Lower lobe of right lung (tissue), 2 donors: Measurements from ENCODE around the gene BACH2. TPM values are rescaled to one million over a fixed set of nuclear protein-coding genes. Genes with fewer than 3 reads are reported as not detected.

Experiments
- ATAC-seq, 2 donors: fragments of 200-7000 bp; cut with Tn5 transposase; one replicate each; pipeline ENCODE4 v1.9.1; 2020 to 2022; ENCODE audit warnings: mild to moderate bottlenecking in 2 of 2, moderate library complexity in 2 of 2
- DNase-seq: peaks from one replicate; pipeline ENCODE4 v3.0.0-alpha.2; 2020
- H3K27ac ChIP-seq: fragments of 200-600 bp; one replicate; pipeline ENCODE4 v1.8.0; 2022
- H3K27me3 ChIP-seq: fragments of 200-600 bp; one replicate; pipeline ENCODE4 v1.8.0; 2022; ENCODE audit warnings: low read depth
- H3K36me3 ChIP-seq: fragments of 200-600 bp; one replicate; pipeline ENCODE4 v1.8.0; 2022; ENCODE audit warnings: mild to moderate bottlenecking
- H3K4me1 ChIP-seq: fragments of 200-600 bp; one replicate; pipeline ENCODE4 v1.8.0; 2022
- H3K4me3 ChIP-seq: fragments of 200-600 bp; one replicate; pipeline ENCODE4 v1.8.0; 2022; ENCODE audit warnings: mild to moderate bottlenecking
- H3K9me3 ChIP-seq: fragments of 200-600 bp; one replicate; pipeline ENCODE4 v1.8.0; 2022
- intact Hi-C: fragments of 100-400 bp; cut with DNase I; formaldehyde crosslinking; loops from one replicate; pipeline ENCODE4 v1.11.0; 2022
- total RNA-seq: library from RNA; stranded (reverse); fragmentation: NEBNext Ultra II Directional; extraction: Animal tissue kit (Norgen Biotek cat#: 25700); gene quantifications from one replicate; pipeline ENCODE4 v1.2.1, GENCODE V29; 2021
- TF ChIP-seq, protein P1 (sequence below): fragments of 200-600 bp; IDR thresholded peaks from one replicate; pipeline ENCODE4 v1.8.0; 2022; ENCODE audit warnings: antibody characterized with exemption, mild to moderate bottlenecking
- donor health status: DM: no; HTN: yes; CAD: no; lungs with severe emphysema.

The BACH2 gene
- total RNA-seq, 1 donor from 2014 or later: 6.3 TPM

DNA sequence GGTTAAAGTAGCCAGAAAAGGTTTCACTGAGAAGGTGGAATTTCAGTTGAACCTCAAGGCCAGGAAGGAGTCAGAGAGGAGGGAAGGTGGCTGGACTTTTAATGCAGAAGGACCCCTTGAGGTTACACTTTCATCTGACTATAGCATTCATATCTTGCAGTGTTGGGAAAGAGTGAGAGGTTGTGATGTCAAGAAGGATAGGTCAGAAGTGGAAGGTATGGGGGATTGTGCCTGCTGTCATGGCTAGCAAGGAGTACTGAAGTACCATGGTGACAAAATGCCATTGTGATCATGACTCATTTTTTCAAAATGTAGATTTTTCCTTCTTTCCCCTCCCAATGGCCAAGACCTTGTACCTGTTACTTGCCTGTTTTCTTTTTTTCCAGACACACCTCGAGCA, 5.2 kb upstream of the BACH2 start:
- Histone ChIP-seq H3K27ac (no peak overlapping the region), H3K4me1 (no peaks in the 10 kb centered on the region), H3K36me3 (no peaks in the 10 kb centered on the region), H3K9me3 (no peaks in the 10 kb centered on the region), H3K4me3 (no peak overlapping the region), H3K27me3 (no peaks in the 10 kb centered on the region)
- DNase-seq (no peak), ATAC-seq (no peak)
- TF ChIP-seq, protein P1, sequence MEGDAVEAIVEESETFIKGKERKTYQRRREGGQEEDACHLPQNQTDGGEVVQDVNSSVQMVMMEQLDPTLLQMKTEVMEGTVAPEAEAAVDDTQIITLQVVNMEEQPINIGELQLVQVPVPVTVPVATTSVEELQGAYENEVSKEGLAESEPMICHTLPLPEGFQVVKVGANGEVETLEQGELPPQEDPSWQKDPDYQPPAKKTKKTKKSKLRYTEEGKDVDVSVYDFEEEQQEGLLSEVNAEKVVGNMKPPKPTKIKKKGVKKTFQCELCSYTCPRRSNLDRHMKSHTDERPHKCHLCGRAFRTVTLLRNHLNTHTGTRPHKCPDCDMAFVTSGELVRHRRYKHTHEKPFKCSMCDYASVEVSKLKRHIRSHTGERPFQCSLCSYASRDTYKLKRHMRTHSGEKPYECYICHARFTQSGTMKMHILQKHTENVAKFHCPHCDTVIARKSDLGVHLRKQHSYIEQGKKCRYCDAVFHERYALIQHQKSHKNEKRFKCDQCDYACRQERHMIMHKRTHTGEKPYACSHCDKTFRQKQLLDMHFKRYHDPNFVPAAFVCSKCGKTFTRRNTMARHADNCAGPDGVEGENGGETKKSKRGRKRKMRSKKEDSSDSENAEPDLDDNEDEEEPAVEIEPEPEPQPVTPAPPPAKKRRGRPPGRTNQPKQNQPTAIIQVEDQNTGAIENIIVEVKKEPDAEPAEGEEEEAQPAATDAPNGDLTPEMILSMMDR: no peak
- intact Hi-C loops: no loop called here

DNA sequence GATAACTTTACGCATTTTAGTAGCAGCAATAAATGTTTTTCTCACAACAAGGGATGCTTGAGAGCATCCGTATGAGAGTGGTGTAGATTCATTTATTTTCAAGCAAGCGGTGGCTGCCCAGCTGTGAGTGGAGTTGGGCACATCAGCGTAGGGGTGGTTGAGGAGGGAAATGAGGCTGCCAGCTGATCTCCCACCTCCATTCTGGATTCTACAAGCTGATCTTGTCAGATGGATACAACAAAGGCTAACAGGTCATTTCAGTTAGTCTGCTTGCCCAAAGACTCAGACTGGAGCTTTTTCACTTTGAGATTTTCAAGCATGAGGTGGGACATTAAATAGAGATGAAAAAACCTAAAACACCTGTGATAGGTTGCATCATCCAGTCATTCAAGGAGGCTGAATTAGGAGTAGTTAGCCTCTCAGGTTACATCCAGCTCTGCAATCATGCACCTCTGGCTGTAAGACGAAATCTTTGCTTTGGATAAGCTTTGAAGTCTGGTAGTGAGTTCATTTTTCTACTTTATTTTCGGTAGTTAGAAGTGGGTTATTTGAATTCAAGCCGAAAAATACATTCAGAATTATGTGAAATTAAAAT, 1.9 kb upstream of the BACH2 start:
- peaks cover 13% of the 10 kb centered on the region for H3K27me3 ChIP-seq
- TF ChIP-seq, protein P1: no peak
- peaks cover 17% of the 10 kb centered on the region for H3K4me1 ChIP-seq
- intact Hi-C loops: no loop called here
- H3K4me3 ChIP-seq: no peak overlapping the region
- no peak for DNase-seq
- ATAC-seq: no peak
- H3K27ac ChIP-seq: no peak overlapping the region
- H3K36me3 ChIP-seq: no peaks in the 10 kb centered on the region
- H3K9me3 ChIP-seq: no peaks in the 10 kb centered on the region

DNA sequence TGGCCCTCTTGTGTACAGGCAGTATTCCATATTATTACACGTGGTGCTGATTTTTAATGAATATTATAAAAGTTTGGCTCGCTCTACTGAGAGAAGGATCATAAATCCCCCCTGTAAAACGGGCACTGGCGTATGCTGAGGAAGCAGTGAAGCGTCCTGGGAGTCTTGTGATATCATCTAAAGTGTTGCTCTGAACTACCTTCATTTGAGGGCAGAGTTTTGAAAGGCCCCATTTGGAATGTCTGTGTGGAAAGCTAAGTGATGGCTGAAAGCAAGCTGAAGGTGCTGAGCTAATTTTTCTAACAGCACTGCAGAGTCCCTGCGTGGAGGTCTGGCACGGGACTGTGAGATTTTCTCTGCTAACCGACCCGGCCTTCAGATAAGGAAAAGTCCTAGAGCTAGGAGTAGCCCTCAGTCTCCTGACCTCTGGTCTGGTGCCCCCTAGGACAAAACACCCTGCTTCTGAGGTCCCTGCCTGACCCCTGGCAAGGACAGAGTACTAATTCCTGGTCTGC, 1.3 kb upstream of the BACH2 start:
- TF ChIP-seq, protein P1: no peak
- Histone ChIP-seq H3K36me3 (no peaks in the 10 kb centered on the region), H3K4me3 (no peak overlapping the region), H3K4me1 (peaks cover 17% of the 10 kb centered on the region), H3K9me3 (no peaks in the 10 kb centered on the region), H3K27me3 (peaks cover 13% of the 10 kb centered on the region), H3K27ac (no peak overlapping the region)
- no peak for DNase-seq
- intact Hi-C loops: no loop called here
- ATAC-seq: no peak

DNA sequence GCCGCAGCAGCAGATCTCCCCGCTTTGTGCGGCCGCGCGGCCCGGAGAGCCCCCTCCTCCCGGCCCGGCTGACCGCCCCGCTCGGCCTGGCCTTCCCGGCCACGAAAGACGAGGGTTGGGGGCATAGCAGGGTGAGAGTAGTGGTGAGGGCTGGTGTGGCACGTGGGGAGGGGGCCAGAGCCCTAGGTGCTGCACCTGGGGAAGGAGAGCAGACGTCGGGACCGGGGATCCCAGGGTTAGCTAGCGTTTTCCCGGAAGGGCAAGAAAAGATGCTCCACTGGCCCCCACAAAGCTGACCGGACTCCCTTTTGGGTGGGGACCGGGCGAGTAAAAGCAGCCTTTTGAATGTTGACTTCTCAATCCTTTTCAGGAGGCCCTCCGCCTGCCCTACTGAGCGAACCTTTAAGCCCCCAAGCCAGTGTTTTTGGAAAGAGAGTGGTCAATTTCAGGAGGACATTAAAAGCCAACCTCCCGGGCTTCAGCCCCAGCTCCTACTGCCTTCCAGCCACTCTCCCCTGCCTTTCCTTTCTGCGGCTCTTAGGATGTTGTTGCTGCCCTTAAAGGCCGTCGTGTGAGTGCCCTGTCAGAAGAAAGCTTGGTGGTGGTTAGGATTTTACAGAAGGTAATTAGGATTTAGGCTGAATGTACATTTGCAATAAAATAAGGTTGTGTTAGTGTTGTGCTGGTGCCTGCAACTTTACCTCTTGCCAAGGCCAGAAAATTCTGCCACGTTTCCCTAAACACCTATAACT, 648 bp upstream of the BACH2 start:
- H3K4me1 ChIP-seq: peaks cover 17% of the 10 kb centered on the region
- intact Hi-C loops: no loop called here
- H3K9me3 ChIP-seq: no peaks in the 10 kb centered on the region
- TF ChIP-seq, protein P1: no peak
- peak in 1 of 2 donors; percentile 9 for ATAC-seq
- peak overlapping the region; percentile 66 for H3K4me3 ChIP-seq
- peaks cover 13% of the 10 kb centered on the region for H3K27me3 ChIP-seq
- H3K36me3 ChIP-seq: no peaks in the 10 kb centered on the region
- DNase-seq: no peak
- H3K27ac ChIP-seq: peak overlapping the region; percentile 82

DNA sequence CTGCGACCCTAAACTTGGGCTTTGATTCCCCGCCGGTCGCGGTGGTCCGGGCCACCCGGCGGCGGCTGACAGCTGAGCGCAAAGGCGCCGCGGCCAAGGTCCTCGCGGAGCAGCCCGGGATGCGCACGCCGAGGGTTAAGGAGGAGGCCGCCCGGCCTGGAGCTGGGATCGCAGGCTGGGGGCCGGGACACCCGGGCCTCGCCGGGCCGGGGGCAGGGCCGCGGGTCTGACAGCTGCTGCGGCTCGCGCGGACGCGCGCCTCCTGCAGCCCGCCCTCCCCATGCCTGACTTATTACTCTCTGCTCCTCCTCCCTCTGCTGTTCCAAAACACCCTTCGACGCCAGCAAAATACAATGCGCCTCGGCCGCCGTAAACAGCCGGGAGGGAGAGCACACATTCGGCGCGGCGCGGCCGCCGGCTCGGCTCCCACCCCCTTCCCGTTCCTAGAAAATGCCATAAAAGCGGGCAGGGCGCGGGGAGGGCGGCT, 746 bp downstream of the BACH2 start:
- ATAC-seq: peak; percentile 73 to 81
- Histone ChIP-seq H3K4me3 (peak overlapping the region; percentile 66), H3K27ac (peak overlapping the region; percentile 82), H3K4me1 (peaks cover 17% of the 10 kb centered on the region), H3K9me3 (no peaks in the 10 kb centered on the region), H3K27me3 (peaks cover 13% of the 10 kb centered on the region), H3K36me3 (no peaks in the 10 kb centered on the region)
- peak; percentile 58 for DNase-seq
- intact Hi-C loops: no loop called here
- TF ChIP-seq, protein P1: peak; percentile 15
